ENCODE data around the gene MYOT.

- no peak for TF ChIP-seq EZH2 (IDR thresholded peaks at IDR 0.05; ENCODE audit: low read length, unreplicated experiment)
- TF ChIP-seq, protein P1, sequence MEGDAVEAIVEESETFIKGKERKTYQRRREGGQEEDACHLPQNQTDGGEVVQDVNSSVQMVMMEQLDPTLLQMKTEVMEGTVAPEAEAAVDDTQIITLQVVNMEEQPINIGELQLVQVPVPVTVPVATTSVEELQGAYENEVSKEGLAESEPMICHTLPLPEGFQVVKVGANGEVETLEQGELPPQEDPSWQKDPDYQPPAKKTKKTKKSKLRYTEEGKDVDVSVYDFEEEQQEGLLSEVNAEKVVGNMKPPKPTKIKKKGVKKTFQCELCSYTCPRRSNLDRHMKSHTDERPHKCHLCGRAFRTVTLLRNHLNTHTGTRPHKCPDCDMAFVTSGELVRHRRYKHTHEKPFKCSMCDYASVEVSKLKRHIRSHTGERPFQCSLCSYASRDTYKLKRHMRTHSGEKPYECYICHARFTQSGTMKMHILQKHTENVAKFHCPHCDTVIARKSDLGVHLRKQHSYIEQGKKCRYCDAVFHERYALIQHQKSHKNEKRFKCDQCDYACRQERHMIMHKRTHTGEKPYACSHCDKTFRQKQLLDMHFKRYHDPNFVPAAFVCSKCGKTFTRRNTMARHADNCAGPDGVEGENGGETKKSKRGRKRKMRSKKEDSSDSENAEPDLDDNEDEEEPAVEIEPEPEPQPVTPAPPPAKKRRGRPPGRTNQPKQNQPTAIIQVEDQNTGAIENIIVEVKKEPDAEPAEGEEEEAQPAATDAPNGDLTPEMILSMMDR (conservative IDR thresholded peaks at IDR 0.05; ENCODE audit: low read depth, low read length) = no peak
Measured at GRCh38 chr5:137836997-137837396, 30.7 kb upstream of the MYOT start.

All from PC-3 (cell line).